Endothelial cell of umbilical vein (primary cell): Measurements from ENCODE around the gene ROPN1L. TPM values are rescaled to one million over a fixed set of nuclear protein-coding genes. Genes with fewer than 3 reads are reported as not detected.

Source experiments
- BruUV-seq: library from RNA; stranded (reverse); fragments of 400-500 nt; replicated peaks from 2 replicates; lab custom pipeline; 2021; lab: Mats Ljungman, UMichigan
- CTCF ChIA-PET: fragments of 300-600, 350-600 bp; sonication (Branson Sonifier 250); formaldehyde crosslinking; loops from one replicate; lab custom pipeline; 2021; ENCODE audit warnings: antibody characterized with exemption, inconsistent platforms; lab: Charles Lee
- POLR2A ChIA-PET: fragments of 300-600, 350-600 bp; sonication (Branson Sonifier 250); formaldehyde crosslinking; loops from one replicate; lab custom pipeline; 2021; ENCODE audit warnings: antibody characterized with exemption, inconsistent platforms; lab: Charles Lee
- DNase-seq: peaks from one replicate; pipeline ENCODE4 v3.0.0-alpha.2; 2011; ENCODE audit warnings: low read depth, low spot score
- FAIRE-seq: peaks from 2 replicates; lab custom pipeline; 2011; peaks lifted over from hg19 to GRCh38; lab: Jason Lieb, UNC
- H2AFZ ChIP-seq: 2 replicates; pipeline ENCODE4 v1.6.0; 2012; ENCODE audit warnings: low read depth, low read length, control low read depth, inconsistent platforms
- H3K27ac ChIP-seq: 2 replicates; pipeline ENCODE4 v1.5.1; 2011; ENCODE audit warnings: low read depth, mild to moderate bottlenecking, control low read depth, low read length, moderate library complexity; ENCODE audit not compliant: insufficient read depth
- H3K27me3 ChIP-seq, 2 experiments: 2 replicates each; pipeline versions ENCODE4 v1.6.0 to v1.6.1; 2011; ENCODE audit warnings: low read length in 2 of 2, mixed read lengths in 1 of 2; ENCODE audit not compliant: control insufficient read depth in 2 of 2, insufficient read depth in 2 of 2
- H3K36me3 ChIP-seq, 2 experiments: 2 replicates in 1 of 2; 3 replicates in 1 of 2; pipeline ENCODE4 v1.5.1; 2011; ENCODE audit warnings: low read length in 2 of 2, mild to moderate bottlenecking in 1 of 2, moderate library complexity in 1 of 2; ENCODE audit not compliant: control insufficient read depth in 2 of 2, insufficient read depth in 2 of 2; ENCODE audit errors: extremely low read depth in 1 of 2
- H3K4me1 ChIP-seq: 3 replicates; pipeline ENCODE4 v1.5.1; 2011; ENCODE audit warnings: mild to moderate bottlenecking, low read length; ENCODE audit not compliant: control insufficient read depth, insufficient read depth; ENCODE audit errors: extremely low read depth
- H3K4me2 ChIP-seq: 2 replicates; pipeline ENCODE4 v1.6.1; 2011; ENCODE audit warnings: low read length, control low read depth, mixed read lengths; ENCODE audit not compliant: insufficient read depth
- H3K4me3 ChIP-seq, 3 experiments: fragments of 200-600 bp in 1 of 3; sonication (generic), shearing (Covaris generic) in 1 of 3; replicated peaks in 1 of 3; 2 replicates each; pipeline ENCODE4 v1.5.1; 2011 to 2016; ENCODE audit warnings: control low read depth in 3 of 3, low read length in 3 of 3, mild to moderate bottlenecking in 2 of 3, inconsistent platforms in 1 of 3, low read depth in 1 of 3, moderate library complexity in 1 of 3; ENCODE audit not compliant: insufficient read depth in 1 of 3
- H3K79me2 ChIP-seq: 2 replicates; pipeline ENCODE4 v1.6.0; 2012; ENCODE audit warnings: low read length, inconsistent platforms; ENCODE audit not compliant: control insufficient read depth, insufficient read depth
- H3K9ac ChIP-seq: replicated peaks from 2 replicates; pipeline ENCODE3; 2011; ENCODE audit warnings: low read length, control low read depth; ENCODE audit not compliant: insufficient read depth; ENCODE audit errors: extremely low read depth
- H3K9me1 ChIP-seq: replicated peaks from 3 replicates; pipeline ENCODE4 v1.6.0; 2011; ENCODE audit warnings: mild to moderate bottlenecking, low read length; ENCODE audit not compliant: control insufficient read depth, insufficient read depth; ENCODE audit errors: extremely low read depth
- H3K9me3 ChIP-seq: replicated peaks from 2 replicates; pipeline ENCODE4 v1.5.1; 2012; ENCODE audit warnings: low read length, inconsistent platforms; ENCODE audit not compliant: control insufficient read depth, insufficient read depth
- H4K20me1 ChIP-seq: replicated peaks from 2 replicates; pipeline ENCODE3; 2011; ENCODE audit warnings: mild to moderate bottlenecking, low read length; ENCODE audit not compliant: control insufficient read depth, insufficient read depth; ENCODE audit errors: extremely low read depth
- EZH2 ChIP-seq: IDR thresholded peaks from 2 replicates; pipeline ENCODE4 v1.6.1; 2012; ENCODE audit warnings: borderline replicate concordance, low read depth, mild to moderate bottlenecking, moderate library complexity, low read length, inconsistent platforms; ENCODE audit not compliant: severe bottlenecking
- FOS ChIP-seq: IDR thresholded peaks from 2 replicates; pipeline ENCODE4 v1.6.1; 2011; ENCODE audit warnings: mild to moderate bottlenecking, low read length, moderate library complexity, borderline replicate concordance; ENCODE audit not compliant: insufficient read depth
- GATA2 ChIP-seq: IDR thresholded peaks from 2 replicates; pipeline ENCODE4 v1.7.0; 2011; ENCODE audit warnings: low read depth, mild to moderate bottlenecking, moderate library complexity, mixed read lengths, low read length; ENCODE audit not compliant: insufficient read length, insufficient read depth
- JUN ChIP-seq: IDR thresholded peaks from 2 replicates; pipeline ENCODE4 v1.6.1; 2011; ENCODE audit warnings: borderline replicate concordance, low read depth; ENCODE audit not compliant: insufficient read length, insufficient read depth
- MYC ChIP-seq: IDR thresholded peaks from one replicate; pipeline ENCODE4 v1.6.1; 2011; ENCODE audit warnings: mild to moderate bottlenecking, low read depth, low read length
- POLR2A ChIP-seq: IDR thresholded peaks from 2 replicates; pipeline ENCODE4 v1.6.1; 2012; ENCODE audit warnings: low read depth, mild to moderate bottlenecking, control low read depth, low read length
- POLR2AphosphoS5 ChIP-seq: IDR thresholded peaks from 2 replicates; pipeline ENCODE4 v1.6.1; 2012; ENCODE audit warnings: low read depth, mild to moderate bottlenecking, control low read depth, low read length, moderate library complexity; ENCODE audit not compliant: insufficient read depth
- dilution Hi-C: fragments of 300-500 bp; cut with MboI; formaldehyde crosslinking; loops from one replicate; pipeline ENCODE4 v1.15.0; 2019; ENCODE audit warnings: low sequenced_read_pairs; ENCODE audit not compliant: extremely low pct_ligation_motif_present
- intact Hi-C: fragments of 100-400 bp; cut with micrococcal nuclease; formaldehyde crosslinking; loops from one replicate; pipeline ENCODE4 v1.10.0; 2022
- polyA plus RNA-seq, 4 experiments: library from polyadenylated mRNA; depleted of rRNA in 3 of 4; stranded (reverse) in 3 of 4; unstranded in 1 of 4; fragments of >200 nt; gene quantifications; 2 replicates each; pipeline versions ENCODE4 v1.2.1 to v1.2.3, GENCODE V29; 2011 to 2012; ENCODE audit warnings: missing spikeins in 1 of 4
- total RNA-seq: library from RNA; stranded (reverse); gene quantifications from 2 replicates; pipeline ENCODE4 v1.2.3, GENCODE V29; 2021
- TF ChIP-seq, protein P1 (sequence below): IDR thresholded peaks from 2 replicates; pipeline ENCODE4 v1.6.1; 2011; ENCODE audit not compliant: insufficient read depth, insufficient read length
- TF ChIP-seq, protein P2 (sequence below), 2 donors: IDR thresholded peaks; 1 replicate in 1 of 2; 2 replicates in 1 of 2; pipeline ENCODE4 v1.5.1; 2011; ENCODE audit warnings: low read length in 2 of 2, mild to moderate bottlenecking in 2 of 2, moderate library complexity in 2 of 2, control low read depth in 1 of 2, inconsistent platforms in 1 of 2, low read depth in 1 of 2; ENCODE audit not compliant: insufficient read depth in 1 of 2; ENCODE audit errors: extremely low read depth in 1 of 2

Gene ROPN1L
- total and polyA plus RNA-seq, 2 donors (not counting 3 experiments of a cell fraction or from before 2014, with no cell fraction given) = 0.30 to 0.60 TPM

GRCh38 chr5:10411336-10411735 lies 30.3 kb upstream of the ROPN1L start:
- dilution Hi-C loops (loop anchor here (25.0 kb wide), 1 partner anchor 149 kb away; the partner anchor contains the start of gene CCT5), intact Hi-C loops (no loop called here)
- Histone ChIP-seq H3K4me1 (no peaks in the 10 kb centered on the region), H3K4me3 (no peak overlapping the region), H3K9me3 (no peaks in the 10 kb centered on the region), H3K27me3 (no peaks in the 10 kb centered on the region), H2AFZ (no peak overlapping the region), H3K4me2 (no peak overlapping the region), H4K20me1 (no peaks in the 10 kb centered on the region), H3K79me2 (no peaks in the 10 kb centered on the region), H3K9me1 (no peaks in the 10 kb centered on the region), H3K36me3 (peaks cover 20 to 25% of the 10 kb centered on the region in 2 experiments), H3K9ac (no peak overlapping the region), H3K27ac (no peak overlapping the region)
- TF ChIP-seq, protein P1, sequence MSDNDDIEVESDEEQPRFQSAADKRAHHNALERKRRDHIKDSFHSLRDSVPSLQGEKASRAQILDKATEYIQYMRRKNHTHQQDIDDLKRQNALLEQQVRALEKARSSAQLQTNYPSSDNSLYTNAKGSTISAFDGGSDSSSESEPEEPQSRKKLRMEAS = no peak
- TF ChIP-seq POLR2AphosphoS5 (no peak), EZH2 (no peak), POLR2A (no peak), GATA2 (no peak), FOS (no peak), JUN (no peak), MYC (no peak)
- TF ChIP-seq, protein P2, sequence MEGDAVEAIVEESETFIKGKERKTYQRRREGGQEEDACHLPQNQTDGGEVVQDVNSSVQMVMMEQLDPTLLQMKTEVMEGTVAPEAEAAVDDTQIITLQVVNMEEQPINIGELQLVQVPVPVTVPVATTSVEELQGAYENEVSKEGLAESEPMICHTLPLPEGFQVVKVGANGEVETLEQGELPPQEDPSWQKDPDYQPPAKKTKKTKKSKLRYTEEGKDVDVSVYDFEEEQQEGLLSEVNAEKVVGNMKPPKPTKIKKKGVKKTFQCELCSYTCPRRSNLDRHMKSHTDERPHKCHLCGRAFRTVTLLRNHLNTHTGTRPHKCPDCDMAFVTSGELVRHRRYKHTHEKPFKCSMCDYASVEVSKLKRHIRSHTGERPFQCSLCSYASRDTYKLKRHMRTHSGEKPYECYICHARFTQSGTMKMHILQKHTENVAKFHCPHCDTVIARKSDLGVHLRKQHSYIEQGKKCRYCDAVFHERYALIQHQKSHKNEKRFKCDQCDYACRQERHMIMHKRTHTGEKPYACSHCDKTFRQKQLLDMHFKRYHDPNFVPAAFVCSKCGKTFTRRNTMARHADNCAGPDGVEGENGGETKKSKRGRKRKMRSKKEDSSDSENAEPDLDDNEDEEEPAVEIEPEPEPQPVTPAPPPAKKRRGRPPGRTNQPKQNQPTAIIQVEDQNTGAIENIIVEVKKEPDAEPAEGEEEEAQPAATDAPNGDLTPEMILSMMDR (IDR thresholded peaks at IDR 0.05; ENCODE audit: extremely low read depth in 1 of 2, insufficient read depth in 1 of 2, low read depth in 1 of 2, low read length in 2 of 2) = no peak
- CTCF ChIA-PET = no interaction called here
- DNase-seq (no peak), FAIRE-seq (no peak)
- POLR2A ChIA-PET = no interaction called here
- BruUV-seq = no TSS peak
